Activated CD8-positive, alpha-beta T cell treated with anti-CD3 and anti-CD28 coated beads for 36 hours (primary cell): Measurements from ENCODE around the gene ARRDC5. TPM values are rescaled to one million over a fixed set of nuclear protein-coding genes. Genes with fewer than 3 reads are reported as not detected.

Experiments used
- ATAC-seq: fragments of 200-7000 bp; cut with Tn5 transposase; one replicate; pipeline ENCODE4 v1.10.0; 2021; ENCODE audit warnings: mild to moderate bottlenecking, moderate library complexity
- CTCF ChIA-PET: fragments of 350-600 bp; sonication (Branson Sonifier 250); formaldehyde crosslinking; loops from one replicate; lab custom pipeline; 2021; ENCODE audit warnings: antibody characterized with exemption; lab: Charles Lee
- POLR2A ChIA-PET: fragments of 350-600 bp; sonication (Branson Sonifier 250); formaldehyde crosslinking; loops from one replicate; lab custom pipeline; 2021; ENCODE audit warnings: antibody characterized with exemption; lab: Charles Lee
- DNase-seq: peaks from one replicate; pipeline ENCODE4 v3.0.0-alpha.2; 2020
- H3K27ac Mint-ChIP-seq: one replicate; pipeline ENCODE4 v1.8.0; 2021; ENCODE audit warnings: mild to moderate bottlenecking, mixed read lengths
- H3K27me3 Mint-ChIP-seq: one replicate; pipeline ENCODE4 v1.8.0; 2021; ENCODE audit warnings: mixed read lengths
- H3K36me3 Mint-ChIP-seq: one replicate; pipeline ENCODE4 v1.8.0; 2021; ENCODE audit warnings: low read depth, mixed read lengths
- H3K4me1 Mint-ChIP-seq: one replicate; pipeline ENCODE4 v1.8.0; 2021; ENCODE audit warnings: low read depth, mixed read lengths
- H3K4me3 Mint-ChIP-seq: one replicate; pipeline ENCODE4 v1.8.0; 2021; ENCODE audit warnings: mild to moderate bottlenecking, moderate library complexity, mixed read lengths
- H3K9me3 Mint-ChIP-seq: one replicate; pipeline ENCODE4 v1.8.0; 2021; ENCODE audit warnings: mixed read lengths
- intact Hi-C: fragments of 100-400 bp; cut with micrococcal nuclease; formaldehyde crosslinking; loops from one replicate; pipeline ENCODE4 v1.10.0; 2022
- total RNA-seq, 2 experiments: library from RNA; stranded (reverse); gene quantifications; one replicate each; pipeline ENCODE4 v1.2.3, GENCODE V29; 2021
- TF ChIP-seq, protein P1 (sequence below): fragments of 200-600 bp; IDR thresholded peaks from one replicate; pipeline ENCODE4 v1.8.0; 2022; ENCODE audit warnings: antibody characterized with exemption, mild to moderate bottlenecking

ARRDC5 gene
- total RNA-seq, 2 experiments from 2014 or later, result 0.18 to 0.20 TPM

DNA sequence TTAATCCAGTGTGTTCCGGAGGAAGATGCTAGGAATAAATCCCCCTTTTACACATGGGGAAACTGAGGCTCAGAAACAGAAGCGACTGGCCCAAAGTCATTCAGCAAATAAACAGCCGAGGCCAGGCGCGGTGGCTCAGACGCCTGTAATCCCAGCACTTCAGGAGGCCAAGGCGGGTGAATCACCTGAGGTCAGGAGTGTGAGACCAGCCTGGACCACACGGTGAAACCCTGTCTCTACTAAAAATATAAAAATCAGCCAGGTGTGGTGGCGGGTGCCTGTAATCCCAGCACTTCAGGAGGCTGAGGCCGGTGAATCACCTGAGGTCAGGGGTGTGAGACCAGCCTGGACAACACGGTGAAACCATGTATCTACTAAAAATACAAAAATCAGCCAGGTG, 23.7 kb downstream of the ARRDC5 start:
- Mint-ChIP-seq H3K36me3 (no peaks in the 10 kb centered on the region), H3K27ac (peak overlapping the region; percentile 42), H3K9me3 (no peaks in the 10 kb centered on the region), H3K27me3 (no peaks in the 10 kb centered on the region), H3K4me1 (peaks cover 8% of the 10 kb centered on the region), H3K4me3 (peak overlapping the region; percentile 10)
- DNase-seq (no peak), ATAC-seq (no peak)
- TF ChIP-seq, protein P1, sequence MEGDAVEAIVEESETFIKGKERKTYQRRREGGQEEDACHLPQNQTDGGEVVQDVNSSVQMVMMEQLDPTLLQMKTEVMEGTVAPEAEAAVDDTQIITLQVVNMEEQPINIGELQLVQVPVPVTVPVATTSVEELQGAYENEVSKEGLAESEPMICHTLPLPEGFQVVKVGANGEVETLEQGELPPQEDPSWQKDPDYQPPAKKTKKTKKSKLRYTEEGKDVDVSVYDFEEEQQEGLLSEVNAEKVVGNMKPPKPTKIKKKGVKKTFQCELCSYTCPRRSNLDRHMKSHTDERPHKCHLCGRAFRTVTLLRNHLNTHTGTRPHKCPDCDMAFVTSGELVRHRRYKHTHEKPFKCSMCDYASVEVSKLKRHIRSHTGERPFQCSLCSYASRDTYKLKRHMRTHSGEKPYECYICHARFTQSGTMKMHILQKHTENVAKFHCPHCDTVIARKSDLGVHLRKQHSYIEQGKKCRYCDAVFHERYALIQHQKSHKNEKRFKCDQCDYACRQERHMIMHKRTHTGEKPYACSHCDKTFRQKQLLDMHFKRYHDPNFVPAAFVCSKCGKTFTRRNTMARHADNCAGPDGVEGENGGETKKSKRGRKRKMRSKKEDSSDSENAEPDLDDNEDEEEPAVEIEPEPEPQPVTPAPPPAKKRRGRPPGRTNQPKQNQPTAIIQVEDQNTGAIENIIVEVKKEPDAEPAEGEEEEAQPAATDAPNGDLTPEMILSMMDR, result no peak
- POLR2A ChIA-PET, result interaction anchor here (0.6 to 1.8 kb wide), 5 partner anchors 12 to 889 kb away, joined by 3 to 7 read pairs (median 3); partner anchors contain the start of gene PLIN3
- intact Hi-C loops, result no loop called here
- CTCF ChIA-PET, result interaction anchor here (1.4 kb wide), 1 partner anchor 151 kb away, joined by 3 read pairs; no protein-coding TSS in a partner anchor

DNA sequence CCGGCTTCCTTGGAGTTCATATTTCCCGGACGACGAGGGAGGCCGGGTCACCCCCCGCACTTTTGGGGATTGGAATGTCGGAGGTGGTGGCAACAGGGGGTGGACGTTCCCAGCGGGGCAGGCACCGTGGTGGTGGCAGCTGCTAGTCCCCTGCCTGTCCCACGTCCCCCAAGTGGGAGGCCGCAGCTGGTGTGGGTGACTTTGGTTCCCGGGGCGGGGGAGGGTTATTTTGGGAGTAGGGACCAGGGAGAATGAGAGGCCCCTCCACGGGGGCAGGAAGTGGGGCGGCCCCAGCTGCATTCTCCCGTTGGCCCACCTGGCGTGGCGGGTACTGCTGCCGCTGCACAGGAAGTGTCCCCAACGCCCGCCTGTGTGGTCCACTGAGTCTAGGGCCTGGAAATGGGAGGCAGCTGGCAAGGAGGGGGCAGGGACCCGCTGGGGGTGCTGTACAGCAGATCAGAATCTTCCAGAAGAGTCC, 24.2 kb downstream of the ARRDC5 start:
- Mint-ChIP-seq H3K4me1 (peaks cover 6% of the 10 kb centered on the region), H3K36me3 (no peaks in the 10 kb centered on the region), H3K27ac (peak overlapping the region; percentile 42), H3K27me3 (no peaks in the 10 kb centered on the region), H3K9me3 (no peaks in the 10 kb centered on the region), H3K4me3 (peak overlapping the region; percentile 10)
- intact Hi-C loops, result no loop called here
- ATAC-seq (peak; percentile 79), DNase-seq (peak; percentile 48)
- TF ChIP-seq, protein P1, result no peak
- ChIA-PET CTCF (interaction anchor here (1.2 to 1.4 kb wide), 2 partner anchors 14 to 152 kb away, joined by 3 read pairs; no protein-coding TSS in a partner anchor), POLR2A (interaction anchor here (0.6 to 1.8 kb wide), 3 partner anchors 33 to 889 kb away, joined by 3 to 7 read pairs (median 3); no protein-coding TSS in a partner anchor)

DNA sequence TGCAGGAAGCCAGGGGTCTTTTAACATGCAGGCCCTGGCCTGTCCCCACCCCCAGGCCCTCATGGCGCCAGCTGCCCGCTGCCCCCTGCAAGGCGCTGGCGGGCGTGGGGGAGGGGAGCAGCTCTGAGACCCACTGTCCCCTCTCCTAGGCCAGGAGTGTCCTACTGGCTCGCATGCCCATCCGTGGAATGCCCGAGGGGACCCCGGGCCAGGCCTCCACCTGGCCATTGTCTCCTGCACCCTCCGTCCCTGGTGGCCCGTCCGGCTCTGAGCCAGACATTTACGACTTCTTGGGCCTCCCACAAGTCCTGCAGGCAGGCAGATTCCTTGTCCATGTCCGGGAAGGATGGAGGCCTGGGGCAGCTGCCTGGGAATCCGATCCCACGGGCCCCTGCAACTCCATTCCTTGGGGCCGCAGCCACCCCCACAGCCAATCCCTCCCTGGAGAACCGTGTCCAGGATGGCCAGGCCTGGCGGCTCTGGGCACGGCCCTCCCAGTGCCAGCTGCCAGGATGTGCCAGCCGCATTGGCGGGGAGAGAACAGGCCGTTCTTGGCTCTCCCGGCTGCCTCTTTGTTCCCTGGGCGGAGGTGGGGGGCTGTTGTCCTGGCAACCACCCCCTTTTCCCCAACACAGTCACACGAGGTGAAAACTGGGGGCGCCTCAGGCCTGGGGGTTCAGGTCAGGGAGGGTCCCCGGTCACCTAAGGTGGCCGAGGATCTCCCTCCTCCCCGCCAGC, 24.8 kb downstream of the ARRDC5 start:
- Mint-ChIP-seq H3K4me1 (peaks cover 6% of the 10 kb centered on the region), H3K36me3 (no peaks in the 10 kb centered on the region), H3K27me3 (no peaks in the 10 kb centered on the region), H3K27ac (no peak overlapping the region), H3K9me3 (no peaks in the 10 kb centered on the region), H3K4me3 (no peak overlapping the region)
- ChIA-PET POLR2A (interaction anchor here (1.8 kb wide), 1 partner anchor 34 kb away, joined by 7 read pairs; no protein-coding TSS in a partner anchor), CTCF (interaction anchor here (1.2 to 1.4 kb wide), 2 partner anchors 14 to 152 kb away, joined by 3 read pairs; no protein-coding TSS in a partner anchor)
- intact Hi-C loops, result no loop called here
- ATAC-seq (peak; percentile 28), DNase-seq (no peak)
- TF ChIP-seq, protein P1, result no peak

DNA sequence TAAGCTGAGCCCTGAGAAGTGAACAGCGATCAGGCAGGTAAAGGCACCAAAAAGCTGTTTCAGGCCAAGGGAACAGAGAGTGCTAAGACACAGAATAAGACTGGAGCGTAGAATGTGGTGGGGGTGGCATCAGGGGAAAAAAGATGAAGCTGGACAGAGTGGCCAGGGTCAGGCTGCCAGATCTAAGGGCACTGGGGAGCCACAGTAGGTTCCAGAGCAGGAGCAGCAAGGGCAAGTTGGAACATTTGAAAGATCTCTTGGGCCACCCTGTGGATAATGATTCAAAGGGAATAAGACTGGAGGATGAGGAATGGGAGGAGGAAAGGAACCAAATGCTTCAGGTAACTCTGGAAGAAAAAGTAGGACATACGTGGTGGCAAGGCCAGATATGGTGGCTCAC, 28.8 kb downstream of the ARRDC5 start:
- peaks cover 2% of the 10 kb centered on the region for H3K27me3 Mint-ChIP-seq
- ChIA-PET POLR2A (interaction anchor here (8.6 kb wide), 1 partner anchor 41 kb away, joined by 82 read pairs; no protein-coding TSS in a partner anchor), CTCF (interaction anchor here (1.1 to 8.5 kb wide), 9 partner anchors 18 to 225 kb away, joined by 3 to 110 read pairs (median 4); no protein-coding TSS in a partner anchor)
- intact Hi-C loops, result loop anchor here (5.0 kb wide), 2 partner anchors 38 to 158 kb away; no protein-coding TSS in a partner anchor
- TF ChIP-seq, protein P1, result no peak
- H3K9me3 Mint-ChIP-seq, result no peaks in the 10 kb centered on the region
- no peaks in the 10 kb centered on the region for H3K36me3 Mint-ChIP-seq
- no peak overlapping the region for H3K4me3 Mint-ChIP-seq
- ATAC-seq (no peak), DNase-seq (no peak)
- H3K4me1 Mint-ChIP-seq, result peaks cover 17% of the 10 kb centered on the region
- no peak overlapping the region for H3K27ac Mint-ChIP-seq
